OCI-LY7 (cell line): Measurements from ENCODE around the gene CDC42BPB. TPM values are rescaled to one million over a fixed set of nuclear protein-coding genes. Genes with fewer than 3 reads are reported as not detected.

Experiments
- BruUV-seq: library from RNA; stranded (reverse); fragments of 400-500 nt; replicated peaks from 2 replicates; lab custom pipeline; 2021; lab: Mats Ljungman, UMichigan
- CTCF ChIA-PET: fragments of 300-600 bp; sonication (Branson Sonifier 250); formaldehyde crosslinking; loops from one replicate; lab custom pipeline; 2022; ENCODE audit warnings: antibody characterized with exemption; ENCODE audit not compliant: unreplicated experiment; lab: Charles Lee
- POLR2A ChIA-PET: fragments of 300-600 bp; sonication (Branson Sonifier 250); formaldehyde crosslinking; loops from one replicate; lab custom pipeline; 2022; ENCODE audit warnings: antibody characterized with exemption; lab: Charles Lee
- DNase-seq: peaks from one replicate; pipeline ENCODE4 v3.0.0-alpha.2; 2015; ENCODE audit warnings: low spot score
- H2AFZ ChIP-seq: fragments of 200-600 bp; sonication (generic), shearing (Covaris generic); 2 replicates; pipeline ENCODE4 v1.6.1; 2014; ENCODE audit warnings: mild to moderate bottlenecking, antibody characterized with exemption, low read length, moderate library complexity
- H3K27ac ChIP-seq: fragments of 200-600 bp; sonication (generic); 2 replicates; pipeline ENCODE4 v1.5.1; 2014; ENCODE audit warnings: mixed run types, low read depth, mild to moderate bottlenecking, moderate library complexity, low read length, inconsistent platforms; ENCODE audit not compliant: poor library complexity, severe bottlenecking
- H3K36me3 ChIP-seq: fragments of 200-600 bp; sonication (generic); 2 replicates; pipeline ENCODE4 v1.6.1; 2014; ENCODE audit warnings: mild to moderate bottlenecking, antibody characterized with exemption, low read length, moderate library complexity, mixed read lengths; ENCODE audit not compliant: insufficient read depth
- H3K4me1 ChIP-seq: fragments of 200-600 bp; sonication (generic); 2 replicates; pipeline ENCODE4 v1.5.1; 2014; ENCODE audit warnings: mild to moderate bottlenecking, low read length; ENCODE audit not compliant: insufficient read depth, poor library complexity, severe bottlenecking
- H3K4me2 ChIP-seq: fragments of 200-600 bp; sonication (generic); 2 replicates; pipeline ENCODE4 v1.6.1; 2014; ENCODE audit warnings: mild to moderate bottlenecking, low read length
- H3K4me3 ChIP-seq: fragments of 200-600 bp; sonication (generic); 2 replicates; pipeline ENCODE4 v1.5.1; 2014; ENCODE audit warnings: mild to moderate bottlenecking, low read depth, low read length; ENCODE audit not compliant: poor library complexity, severe bottlenecking
- H3K79me2 ChIP-seq: fragments of 200-600 bp; sonication (generic); 2 replicates; pipeline ENCODE4 v1.6.1; 2016; ENCODE audit warnings: low read depth, mild to moderate bottlenecking, low read length, moderate library complexity, mixed read lengths; ENCODE audit not compliant: insufficient read depth
- H3K9me2 ChIP-seq: fragments of 200-600 bp; sonication (generic); 2 replicates; pipeline ENCODE4 v1.6.1; 2016; ENCODE audit warnings: mild to moderate bottlenecking, low read length, mixed read lengths; ENCODE audit not compliant: insufficient read depth
- H3K9me3 ChIP-seq: fragments of 200-600 bp; sonication (generic); 2 replicates; pipeline ENCODE4 v1.6.1; 2014; ENCODE audit warnings: mild to moderate bottlenecking, mixed run types, low read length, mixed read lengths
- H4K20me1 ChIP-seq: fragments of 200-600 bp; sonication (generic); 2 replicates; pipeline ENCODE4 v1.6.1; 2014; ENCODE audit warnings: mild to moderate bottlenecking, antibody characterized with exemption, low read length, moderate library complexity, mixed read lengths; ENCODE audit not compliant: insufficient read depth
- EZH2phosphoT487 ChIP-seq: fragments of 200-600 bp; sonication (generic); IDR thresholded peaks from 2 replicates; pipeline ENCODE4 v1.6.1; 2018; ENCODE audit warnings: low read depth, borderline replicate concordance, mild to moderate bottlenecking, mixed run types, antibody characterized with exemption, low read length, moderate library complexity, mixed read lengths
- intact Hi-C: fragments of 100-400 bp; cut with micrococcal nuclease; formaldehyde crosslinking; loops from one replicate; pipeline ENCODE4 v1.10.0; 2022; ENCODE audit not compliant: unreplicated experiment
- total RNA-seq, 2 experiments: library from RNA; depleted of rRNA in 1 of 2; stranded (reverse); fragments of >200 nt in 1 of 2; shearing (Covaris generic) in 1 of 2; gene quantifications; 2 replicates each; pipeline ENCODE4 v1.2.3, GENCODE V29; 2014 to 2022
- TF ChIP-seq, protein P1 (sequence below): fragments of 200-600 bp; sonication (generic); conservative IDR thresholded peaks from 2 replicates; pipeline ENCODE4 v1.5.1; 2014; ENCODE audit warnings: mild to moderate bottlenecking, antibody characterized with exemption, low read length, moderate library complexity, mixed read lengths

Gene CDC42BPB
- total RNA-seq, 2 experiments from 2014 or later: 0.03 to 0.46 TPM

DNA sequence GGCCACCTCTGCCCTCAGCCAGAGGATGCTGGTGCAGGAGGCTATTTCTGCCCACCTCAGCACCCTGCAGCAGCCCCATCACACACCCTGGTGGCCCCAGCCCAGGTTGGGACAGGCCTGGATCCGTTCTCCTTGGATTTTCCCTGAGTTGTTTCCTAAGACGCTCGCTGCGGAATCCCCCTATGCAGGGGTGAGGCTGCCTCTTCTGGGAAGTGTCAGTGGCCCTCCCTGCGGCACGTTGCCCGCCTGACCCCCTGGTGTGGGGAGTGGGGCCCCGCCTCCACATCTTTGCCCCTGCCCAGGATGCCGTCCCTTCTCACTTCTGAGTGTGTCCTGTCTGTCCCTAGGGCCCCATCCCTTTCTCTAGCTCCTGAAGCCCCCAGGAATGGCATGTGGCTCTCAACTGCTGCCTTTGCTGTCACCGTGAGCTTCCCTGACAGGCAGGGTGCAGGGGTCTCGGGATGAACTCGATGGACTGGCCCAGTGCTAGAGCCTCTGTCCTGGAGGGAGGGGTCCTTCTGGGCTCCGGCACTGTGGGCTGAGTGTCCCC is 36.6 kb upstream of the CDC42BPB start:
- Histone ChIP-seq H3K4me2 (no peak overlapping the region), H3K4me3 (no peak overlapping the region), H4K20me1 (no peaks in the 10 kb centered on the region), H3K9me3 (no peaks in the 10 kb centered on the region), H3K36me3 (no peaks in the 10 kb centered on the region), H2AFZ (no peak overlapping the region), H3K4me1 (peaks cover 5% of the 10 kb centered on the region), H3K79me2 (no peaks in the 10 kb centered on the region), H3K9me2 (no peaks in the 10 kb centered on the region), H3K27ac (no peak overlapping the region)
- TF ChIP-seq, protein P1, sequence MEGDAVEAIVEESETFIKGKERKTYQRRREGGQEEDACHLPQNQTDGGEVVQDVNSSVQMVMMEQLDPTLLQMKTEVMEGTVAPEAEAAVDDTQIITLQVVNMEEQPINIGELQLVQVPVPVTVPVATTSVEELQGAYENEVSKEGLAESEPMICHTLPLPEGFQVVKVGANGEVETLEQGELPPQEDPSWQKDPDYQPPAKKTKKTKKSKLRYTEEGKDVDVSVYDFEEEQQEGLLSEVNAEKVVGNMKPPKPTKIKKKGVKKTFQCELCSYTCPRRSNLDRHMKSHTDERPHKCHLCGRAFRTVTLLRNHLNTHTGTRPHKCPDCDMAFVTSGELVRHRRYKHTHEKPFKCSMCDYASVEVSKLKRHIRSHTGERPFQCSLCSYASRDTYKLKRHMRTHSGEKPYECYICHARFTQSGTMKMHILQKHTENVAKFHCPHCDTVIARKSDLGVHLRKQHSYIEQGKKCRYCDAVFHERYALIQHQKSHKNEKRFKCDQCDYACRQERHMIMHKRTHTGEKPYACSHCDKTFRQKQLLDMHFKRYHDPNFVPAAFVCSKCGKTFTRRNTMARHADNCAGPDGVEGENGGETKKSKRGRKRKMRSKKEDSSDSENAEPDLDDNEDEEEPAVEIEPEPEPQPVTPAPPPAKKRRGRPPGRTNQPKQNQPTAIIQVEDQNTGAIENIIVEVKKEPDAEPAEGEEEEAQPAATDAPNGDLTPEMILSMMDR: no peak
- no peak for TF ChIP-seq EZH2phosphoT487
- no peak for DNase-seq
- BruUV-seq: no TSS peak
- POLR2A ChIA-PET: interaction anchor here (0.7 kb wide), 1 partner anchor 7 kb away, joined by 7 read pairs; no protein-coding TSS in a partner anchor
- intact Hi-C loops: no loop called here
- CTCF ChIA-PET: no interaction called here

DNA sequence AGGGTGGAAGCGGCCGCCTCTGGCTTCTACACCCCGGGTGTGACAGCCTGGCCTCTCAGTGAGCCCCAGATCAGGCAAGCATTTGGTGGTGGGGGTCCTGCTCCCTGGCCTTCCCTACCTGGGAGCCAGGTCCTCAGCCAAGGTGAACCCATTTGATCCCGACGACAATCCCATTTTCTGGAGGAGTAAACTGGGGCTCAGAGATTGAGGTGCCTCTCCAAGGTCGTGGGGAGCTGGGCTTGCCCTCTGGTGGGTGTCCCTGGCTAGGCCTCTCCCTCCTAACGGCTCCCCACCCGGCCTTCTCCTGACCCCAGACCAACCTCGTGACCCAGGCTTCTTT is 34.5 kb upstream of the CDC42BPB start:
- Histone ChIP-seq H4K20me1 (no peaks in the 10 kb centered on the region), H3K9me3 (no peaks in the 10 kb centered on the region), H2AFZ (peak overlapping the region; percentile 25; the same call in 1 of the 2 replicates), H3K27ac (no peak overlapping the region), H3K79me2 (no peaks in the 10 kb centered on the region), H3K4me1 (peaks cover 6% of the 10 kb centered on the region), H3K9me2 (no peaks in the 10 kb centered on the region), H3K4me3 (peak overlapping the region; percentile 39), H3K4me2 (peak overlapping the region; percentile 47), H3K36me3 (no peaks in the 10 kb centered on the region)
- BruUV-seq: no TSS peak
- DNase-seq: no peak
- ChIA-PET CTCF (no interaction called here), POLR2A (no interaction called here)
- TF ChIP-seq, protein P1: 0 out of 2 replicates have a peak, but pooled peaks have one; percentile 41
- TF ChIP-seq EZH2phosphoT487: no peak
- intact Hi-C loops: no loop called here

DNA sequence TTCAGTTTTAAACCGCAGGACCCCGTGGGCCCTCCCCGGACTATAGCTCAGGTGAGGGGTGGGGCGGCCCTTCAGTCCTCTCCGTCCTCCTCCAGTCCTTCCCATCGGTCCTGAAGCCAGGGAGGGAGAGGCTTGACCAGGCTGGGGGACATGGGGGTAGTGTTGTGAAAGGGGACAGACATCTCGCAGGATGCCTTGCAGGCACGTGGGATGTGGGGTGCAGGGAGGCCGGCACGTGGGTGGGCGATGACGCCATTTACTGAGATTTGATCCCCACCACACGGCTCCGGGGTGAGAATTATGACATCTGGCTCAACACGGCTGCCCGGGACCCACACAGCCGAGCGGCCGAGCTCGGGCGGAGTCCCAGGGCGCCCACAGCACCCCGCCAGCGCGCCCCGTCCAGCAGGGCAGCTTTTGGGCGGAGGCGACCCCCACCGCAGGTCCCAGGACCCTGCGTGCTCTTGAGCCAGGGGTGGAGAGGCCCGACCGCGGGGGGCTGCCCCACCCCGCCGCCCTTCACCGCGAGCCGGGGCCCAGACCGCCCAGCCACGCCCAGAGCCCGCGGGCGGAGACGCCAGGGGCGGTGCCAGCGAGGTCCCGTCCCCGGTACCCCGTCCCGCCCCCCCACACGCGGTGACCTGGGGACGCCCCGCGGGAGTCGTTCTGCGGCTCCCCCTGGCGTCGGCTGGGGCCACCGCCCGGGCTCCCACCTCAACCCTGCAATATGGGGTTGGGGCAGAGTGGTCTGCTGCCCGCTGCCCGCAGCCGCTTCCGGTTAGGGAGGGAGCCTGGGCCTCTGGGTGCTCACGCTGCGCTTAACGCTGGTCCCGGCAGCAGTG is 33.9 kb upstream of the CDC42BPB start:
- DNase-seq: peak; percentile 62
- intact Hi-C loops: no loop called here
- Histone ChIP-seq H3K9me3 (no peaks in the 10 kb centered on the region), H3K9me2 (no peaks in the 10 kb centered on the region), H2AFZ (peak overlapping the region; percentile 25), H3K4me2 (peak overlapping the region; percentile 47), H3K4me3 (peak overlapping the region; percentile 39), H3K36me3 (no peaks in the 10 kb centered on the region), H4K20me1 (no peaks in the 10 kb centered on the region), H3K27ac (no peak overlapping the region), H3K4me1 (peaks cover 6% of the 10 kb centered on the region), H3K79me2 (no peaks in the 10 kb centered on the region)
- CTCF ChIA-PET: no interaction called here
- no peak for TF ChIP-seq EZH2phosphoT487
- TF ChIP-seq, protein P1: peak; percentile 69
- BruUV-seq: no TSS peak
- POLR2A ChIA-PET: no interaction called here
